Neural cell (in vitro differentiated cells): ENCODE measurements around the gene DNMT3L. TPM values are rescaled to one million over a fixed set of nuclear protein-coding genes. Genes with fewer than 3 reads are reported as not detected.

Experiments
- H2AFZ ChIP-seq: fragments of 200-600, 300-800 bp; sonication (generic), shearing (Covaris generic); 2 replicates; pipeline ENCODE4 v1.6.0; 2014; ENCODE audit warnings: low read depth, mild to moderate bottlenecking, antibody characterized with exemption, low read length, moderate library complexity
- H3F3A ChIP-seq: fragments of 200-600 bp; shearing (Covaris generic); 2 replicates; pipeline ENCODE4 v1.6.1; 2016; ENCODE audit warnings: mild to moderate bottlenecking, moderate library complexity, mixed read lengths, antibody characterized with exemption, low read length; ENCODE audit not compliant: insufficient read depth, poor library complexity, severe bottlenecking
- H3K27ac ChIP-seq: fragments of 200-600, 300-800 bp; sonication (generic), shearing (Covaris generic); 2 replicates; pipeline ENCODE4 v1.5.1; 2014; ENCODE audit warnings: mild to moderate bottlenecking, low read length, moderate library complexity
- H3K27me3 ChIP-seq: fragments of 300-800, 200-600 bp; sonication (generic), shearing (Covaris generic); 2 replicates; pipeline ENCODE4 v1.6.0; 2014; ENCODE audit warnings: mild to moderate bottlenecking, low read depth, low read length, moderate library complexity; ENCODE audit not compliant: insufficient read depth
- H3K36me3 ChIP-seq: fragments of 300-800, 200-600 bp; sonication (generic), shearing (Covaris generic); 2 replicates; pipeline ENCODE4 v1.5.1; 2014; ENCODE audit warnings: mild to moderate bottlenecking, antibody characterized with exemption, low read length, moderate library complexity; ENCODE audit not compliant: insufficient read depth
- H3K4me2 ChIP-seq: fragments of 300-800, 200-600 bp; sonication (generic), shearing (Covaris generic); 2 replicates; pipeline ENCODE4 v1.6.0; 2014; ENCODE audit warnings: mild to moderate bottlenecking, low read length
- H3K4me3 ChIP-seq: fragments of 300-800, 200-600 bp; sonication (generic), shearing (Covaris generic); 2 replicates; pipeline ENCODE4 v1.5.1; 2014; ENCODE audit warnings: mild to moderate bottlenecking, low read length, moderate library complexity
- H3K79me2 ChIP-seq: fragments of 200-600 bp; shearing (Covaris generic); replicated peaks from 2 replicates; pipeline ENCODE4 v1.6.0; 2014; ENCODE audit warnings: mild to moderate bottlenecking, low read length, moderate library complexity; ENCODE audit not compliant: insufficient read depth
- H3K9ac ChIP-seq: fragments of 300-800, 200-600 bp; sonication (generic), shearing (Covaris generic); 2 replicates; pipeline ENCODE4 v1.6.1; 2016; ENCODE audit warnings: mild to moderate bottlenecking, low read length, mixed read lengths
- H3K9me2 ChIP-seq: fragments of 200-600 bp; shearing (Covaris generic); 2 replicates; pipeline ENCODE4 v1.6.1; 2016; ENCODE audit warnings: mild to moderate bottlenecking, low read length, mixed read lengths; ENCODE audit not compliant: insufficient read depth
- H3K9me3 ChIP-seq: fragments of 200-600, 300-800 bp; sonication (generic), shearing (Covaris generic); 2 replicates; pipeline ENCODE4 v1.6.1; 2016; ENCODE audit warnings: mild to moderate bottlenecking, mixed run types, low read length, moderate library complexity, mixed read lengths
- H4K20me1 ChIP-seq: fragments of 200-600 bp; shearing (Covaris generic); 2 replicates; pipeline ENCODE4 v1.6.1; 2016; ENCODE audit warnings: mild to moderate bottlenecking, mixed run types; ENCODE audit not compliant: insufficient read depth
- CTCF ChIP-seq: fragments of 450-650 bp; IDR thresholded peaks from 2 replicates; pipeline ENCODE4 v1.5.1; 2014; ENCODE audit warnings: antibody characterized with exemption, mild to moderate bottlenecking, moderate library complexity; ENCODE audit not compliant: poor library complexity, severe bottlenecking
- EP300 ChIP-seq: fragments of 450-650 bp; conservative IDR thresholded peaks from 2 replicates; pipeline ENCODE4 v1.6.1; 2014; ENCODE audit warnings: antibody characterized with exemption, mild to moderate bottlenecking, moderate library complexity; ENCODE audit not compliant: poor library complexity, severe bottlenecking
- EZH2 ChIP-seq: fragments of 200-600, 300-800 bp; shearing (Covaris generic), sonication (generic); IDR thresholded peaks from 2 replicates; pipeline ENCODE4 v1.6.1; 2014; ENCODE audit warnings: antibody characterized with exemption, low read length, borderline replicate concordance, mild to moderate bottlenecking; ENCODE audit not compliant: insufficient read depth, poor library complexity, severe bottlenecking
- MXI1 ChIP-seq: fragments of 450-650 bp; conservative IDR thresholded peaks from 2 replicates; pipeline ENCODE4 v1.6.1; 2014; ENCODE audit warnings: antibody characterized with exemption, mild to moderate bottlenecking; ENCODE audit not compliant: poor library complexity, severe bottlenecking
- POLR2AphosphoS5 ChIP-seq: IDR thresholded peaks from 2 replicates; pipeline ENCODE4 v1.6.1; 2012
- RAD21 ChIP-seq: fragments of 450-650 bp; conservative IDR thresholded peaks from 2 replicates; pipeline ENCODE4 v1.6.1; 2014; ENCODE audit warnings: antibody characterized with exemption, mild to moderate bottlenecking, moderate library complexity
- REST ChIP-seq: IDR thresholded peaks from 2 replicates; pipeline ENCODE4 v1.6.1; 2012; ENCODE audit warnings: borderline replicate concordance
- SMC3 ChIP-seq: fragments of 450-650 bp; conservative IDR thresholded peaks from 2 replicates; pipeline ENCODE4 v1.6.1; 2014; ENCODE audit warnings: antibody characterized with exemption, mild to moderate bottlenecking, moderate library complexity; ENCODE audit not compliant: poor library complexity
- TAF1 ChIP-seq: IDR thresholded peaks from 2 replicates; pipeline ENCODE4 v1.6.1; 2012; ENCODE audit warnings: low read depth
- polyA plus RNA-seq: library from polyadenylated mRNA; depleted of rRNA; stranded (reverse); fragments of >200 nt; gene quantifications from 2 replicates; pipeline ENCODE4 v1.2.3, GENCODE V29; 2014

The DNMT3L gene
- polyA plus RNA-seq, 1 donor from 2014 or later = not detected

DNA sequence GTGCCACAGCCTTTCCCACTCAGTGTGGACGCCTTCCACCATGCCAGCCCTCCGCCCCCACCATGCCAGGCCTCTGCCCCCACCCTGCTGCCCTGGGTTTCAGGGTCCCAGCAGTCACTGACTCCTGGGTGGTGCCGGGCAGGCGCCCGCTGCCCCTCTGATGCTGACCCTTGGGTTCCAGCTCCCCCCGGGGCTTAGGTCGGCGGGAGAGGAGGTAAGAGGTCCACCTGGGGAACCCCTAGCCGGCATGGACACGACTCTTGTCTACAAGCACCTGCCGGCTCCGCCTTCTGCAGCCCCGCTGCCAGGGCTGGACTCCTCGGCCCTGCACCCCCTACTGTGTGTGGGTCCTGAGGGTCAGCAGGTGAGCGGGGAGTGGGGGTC lies 31.1 kb upstream of the DNMT3L start:
- no peaks in the 10 kb centered on the region for H3K79me2 ChIP-seq
- H3K27me3 ChIP-seq = no peaks in the 10 kb centered on the region
- no peaks in the 10 kb centered on the region for H3F3A ChIP-seq
- H3K9ac ChIP-seq = no peak overlapping the region
- H4K20me1 ChIP-seq = no peaks in the 10 kb centered on the region
- no peak overlapping the region for H2AFZ ChIP-seq
- H3K27ac ChIP-seq = no peak overlapping the region
- TF ChIP-seq POLR2AphosphoS5 = no peak
- TF ChIP-seq EP300 = no peak
- no peak for TF ChIP-seq CTCF
- no peak for TF ChIP-seq SMC3
- TF ChIP-seq TAF1 = no peak
- TF ChIP-seq EZH2 = no peak
- no peak for TF ChIP-seq RAD21
- no peak for TF ChIP-seq REST
- TF ChIP-seq MXI1 = no peak
- H3K36me3 ChIP-seq = no peaks in the 10 kb centered on the region
- H3K4me2 ChIP-seq = no peak overlapping the region
- no peak overlapping the region for H3K4me3 ChIP-seq
- no peaks in the 10 kb centered on the region for H3K9me3 ChIP-seq
- H3K9me2 ChIP-seq = no peaks in the 10 kb centered on the region

- no peaks in the 10 kb centered on the region for H3K36me3 ChIP-seq
- no peak overlapping the region for H3K27ac ChIP-seq
- H3K9me2 ChIP-seq = no peaks in the 10 kb centered on the region
- no peak overlapping the region for H3K4me2 ChIP-seq
- H3F3A ChIP-seq = no peaks in the 10 kb centered on the region
- H3K4me3 ChIP-seq = no peak overlapping the region
- H3K27me3 ChIP-seq = no peaks in the 10 kb centered on the region
- no peaks in the 10 kb centered on the region for H3K9me3 ChIP-seq
- no peak for TF ChIP-seq MXI1
- no peak for TF ChIP-seq RAD21
- TF ChIP-seq REST = no peak
- no peak for TF ChIP-seq POLR2AphosphoS5
- TF ChIP-seq EP300 = no peak
- TF ChIP-seq EZH2 = no peak
- TF ChIP-seq TAF1 = no peak
- TF ChIP-seq SMC3 = no peak
- TF ChIP-seq CTCF = no peak
- no peak overlapping the region for H3K9ac ChIP-seq
- no peak overlapping the region for H2AFZ ChIP-seq
- no peaks in the 10 kb centered on the region for H3K79me2 ChIP-seq
- H4K20me1 ChIP-seq = no peaks in the 10 kb centered on the region
Measured at GRCh38 chr21:44291936-44292811, 30.5 kb upstream of the DNMT3L start.
